Ascending aorta (tissue), 2 donors: ENCODE measurements around the gene UGT1A5. TPM values are rescaled to one million over a fixed set of nuclear protein-coding genes. Genes with fewer than 3 reads are reported as not detected.

Experiments
- DNase-seq, 2 donors: peaks; one replicate each; pipeline ENCODE4 v3.0.0-alpha.2; 2019; ENCODE audit warnings: low spot score in 2 of 2
- H3K27ac ChIP-seq, 2 donors: fragments of 200-600 bp; sonication (generic); one replicate each; pipeline ENCODE4 v1.5.1; 2016 to 2017; ENCODE audit warnings: mild to moderate bottlenecking in 1 of 2
- H3K27me3 ChIP-seq: fragments of 200-600 bp; sonication (generic); one replicate; pipeline ENCODE4 v1.5.1; 2017
- H3K36me3 ChIP-seq, 2 donors: fragments of 200-600 bp; sonication (generic); one replicate each; pipeline ENCODE4 v1.5.1; 2016
- H3K4me1 ChIP-seq, 2 donors: fragments of 200-600 bp; sonication (generic); one replicate each; pipeline ENCODE4 v1.5.1; 2016 to 2017; ENCODE audit warnings: mild to moderate bottlenecking in 1 of 2
- H3K4me3 ChIP-seq, 2 donors: fragments of 200-600 bp; sonication (generic); one replicate each; pipeline ENCODE4 v1.5.1; 2016 to 2017; ENCODE audit warnings: mild to moderate bottlenecking in 1 of 2
- H3K9me3 ChIP-seq, 2 donors: fragments of 200-600 bp; sonication (generic); one replicate each; pipeline ENCODE4 v1.5.1; 2016
- intact Hi-C: fragments of 100-400 bp; cut with DNase I; formaldehyde crosslinking; loops from one replicate; pipeline ENCODE4 v1.15.1; 2023
- total RNA-seq: library from RNA; depleted of rRNA; stranded (reverse); fragments of >200 nt; gene quantifications from one replicate; pipeline ENCODE4 v1.1.0, GENCODE V29; 2016
- TF ChIP-seq, protein P1 (sequence below), 3 experiments: fragments of 200-600 bp in 2 of 3; fragments of 450-650 bp in 1 of 3; sonication (generic) in 2 of 3; IDR thresholded peaks; one replicate each; pipeline ENCODE4 v1.5.1; 2016 to 2019; ENCODE audit warnings: antibody characterized with exemption in 3 of 3, mild to moderate bottlenecking in 1 of 3, moderate library complexity in 1 of 3

Gene UGT1A5
- total RNA-seq, 1 donor from 2014 or later, result not detected

DNA sequence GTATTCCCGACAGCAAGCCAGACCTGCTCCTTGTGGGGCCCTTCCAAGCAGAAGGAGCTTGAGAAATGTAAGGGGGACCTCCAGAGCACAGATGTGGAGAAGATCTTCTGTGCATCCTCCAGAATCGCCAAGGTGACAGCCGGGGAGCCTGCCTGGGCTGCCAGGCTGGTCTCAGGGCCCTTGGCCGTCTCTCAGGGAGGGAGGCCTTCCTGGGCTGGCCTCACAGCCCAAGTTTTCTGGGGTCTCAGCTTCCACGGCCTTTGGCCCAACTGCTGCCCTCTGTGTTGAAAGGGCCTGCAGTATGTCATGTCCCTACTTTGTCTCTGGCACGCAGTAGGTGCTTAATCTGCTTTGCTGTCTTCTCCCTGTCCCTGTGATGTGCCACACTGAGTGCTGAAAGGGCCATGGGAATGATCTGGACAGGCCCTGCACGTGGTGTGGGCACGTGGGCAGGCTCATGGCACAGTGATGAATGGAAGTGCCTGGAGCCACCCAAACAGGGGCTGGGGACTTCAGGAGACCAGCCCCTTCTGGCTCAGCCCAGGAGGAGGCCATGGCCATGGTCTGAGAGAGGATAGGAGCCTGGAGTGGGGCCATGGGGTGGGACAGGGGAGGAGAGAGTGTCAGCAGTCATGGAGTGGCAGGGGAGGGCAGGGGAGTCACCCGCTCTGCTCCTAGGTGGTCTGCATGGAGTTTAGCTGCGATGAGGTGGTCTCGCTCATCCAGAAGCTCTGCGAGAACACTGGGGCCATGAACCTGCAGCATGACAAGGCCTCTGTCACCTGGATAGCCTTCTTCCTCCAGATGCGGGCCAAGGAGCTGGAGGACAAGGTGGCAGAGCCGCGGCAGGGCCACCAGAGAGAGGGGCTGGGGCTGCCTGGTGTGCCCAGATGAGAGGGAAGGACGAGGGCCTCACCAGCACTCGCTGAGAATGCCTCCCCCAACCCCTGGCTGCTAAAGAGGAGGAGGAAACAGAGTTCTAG, 106.2 kb downstream of the UGT1A5 start:
- no peaks in the 10 kb centered on the region for H3K27me3 ChIP-seq
- H3K36me3 ChIP-seq, result no peaks in the 10 kb centered on the region
- intact Hi-C loops, result no loop called here
- no peak for DNase-seq
- H3K9me3 ChIP-seq, result no peaks in the 10 kb centered on the region
- no peaks in the 10 kb centered on the region for H3K4me1 ChIP-seq
- H3K27ac ChIP-seq, result no peak overlapping the region
- TF ChIP-seq, protein P1, sequence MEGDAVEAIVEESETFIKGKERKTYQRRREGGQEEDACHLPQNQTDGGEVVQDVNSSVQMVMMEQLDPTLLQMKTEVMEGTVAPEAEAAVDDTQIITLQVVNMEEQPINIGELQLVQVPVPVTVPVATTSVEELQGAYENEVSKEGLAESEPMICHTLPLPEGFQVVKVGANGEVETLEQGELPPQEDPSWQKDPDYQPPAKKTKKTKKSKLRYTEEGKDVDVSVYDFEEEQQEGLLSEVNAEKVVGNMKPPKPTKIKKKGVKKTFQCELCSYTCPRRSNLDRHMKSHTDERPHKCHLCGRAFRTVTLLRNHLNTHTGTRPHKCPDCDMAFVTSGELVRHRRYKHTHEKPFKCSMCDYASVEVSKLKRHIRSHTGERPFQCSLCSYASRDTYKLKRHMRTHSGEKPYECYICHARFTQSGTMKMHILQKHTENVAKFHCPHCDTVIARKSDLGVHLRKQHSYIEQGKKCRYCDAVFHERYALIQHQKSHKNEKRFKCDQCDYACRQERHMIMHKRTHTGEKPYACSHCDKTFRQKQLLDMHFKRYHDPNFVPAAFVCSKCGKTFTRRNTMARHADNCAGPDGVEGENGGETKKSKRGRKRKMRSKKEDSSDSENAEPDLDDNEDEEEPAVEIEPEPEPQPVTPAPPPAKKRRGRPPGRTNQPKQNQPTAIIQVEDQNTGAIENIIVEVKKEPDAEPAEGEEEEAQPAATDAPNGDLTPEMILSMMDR (IDR thresholded peaks at IDR 0.05), result no peak
- H3K4me3 ChIP-seq, result no peak overlapping the region

- intact Hi-C loops, result no loop called here
- H3K36me3 ChIP-seq, result no peaks in the 10 kb centered on the region
- no peaks in the 10 kb centered on the region for H3K9me3 ChIP-seq
- TF ChIP-seq, protein P1 (IDR thresholded peaks at IDR 0.05), result no peak
- no peak overlapping the region for H3K4me3 ChIP-seq
- H3K27ac ChIP-seq, result no peak overlapping the region
- H3K27me3 ChIP-seq, result no peaks in the 10 kb centered on the region
- DNase-seq, result peak in 1 of 2 donors; percentile 40
- no peaks in the 10 kb centered on the region for H3K4me1 ChIP-seq
Observed at GRCh38 chr2:233819884-233820773, 107.4 kb downstream of the UGT1A5 start.

GRCh38 chr2:233820774-233821105, 108.0 kb downstream of the UGT1A5 start:
- TF ChIP-seq, protein P1 (IDR thresholded peaks at IDR 0.05), result no peak
- intact Hi-C loops, result no loop called here
- DNase-seq, result peak in 1 of 2 donors; percentile 55
- H3K27ac ChIP-seq, result no peak overlapping the region
- H3K4me1 ChIP-seq, result no peaks in the 10 kb centered on the region
- H3K27me3 ChIP-seq, result no peaks in the 10 kb centered on the region
- H3K36me3 ChIP-seq, result no peaks in the 10 kb centered on the region
- H3K4me3 ChIP-seq, result no peak overlapping the region
- H3K9me3 ChIP-seq, result no peaks in the 10 kb centered on the region

DNA sequence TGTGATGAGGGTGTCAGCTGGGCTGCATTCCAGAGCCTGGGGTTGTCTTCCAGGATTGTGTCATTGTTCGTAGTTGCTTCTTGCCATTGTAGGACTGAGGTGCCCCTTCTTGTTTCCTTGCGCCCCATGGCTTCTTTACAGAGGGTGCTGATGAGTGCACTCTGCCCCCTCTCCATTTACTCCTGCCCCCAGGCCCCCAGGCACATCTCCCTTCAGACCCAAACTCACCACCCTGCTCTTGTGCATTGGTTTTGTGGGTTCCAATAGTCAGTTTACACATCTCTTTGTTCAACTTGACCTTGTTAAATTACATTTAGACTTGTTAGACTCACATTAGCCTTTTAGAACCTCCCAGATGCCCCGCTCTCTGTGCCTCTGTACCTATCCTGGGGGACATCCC, 108.5 kb downstream of the UGT1A5 start:
- DNase-seq, result peak in 1 of 2 donors; percentile 45
- intact Hi-C loops, result no loop called here
- TF ChIP-seq, protein P1 (IDR thresholded peaks at IDR 0.05), result no peak

DNA sequence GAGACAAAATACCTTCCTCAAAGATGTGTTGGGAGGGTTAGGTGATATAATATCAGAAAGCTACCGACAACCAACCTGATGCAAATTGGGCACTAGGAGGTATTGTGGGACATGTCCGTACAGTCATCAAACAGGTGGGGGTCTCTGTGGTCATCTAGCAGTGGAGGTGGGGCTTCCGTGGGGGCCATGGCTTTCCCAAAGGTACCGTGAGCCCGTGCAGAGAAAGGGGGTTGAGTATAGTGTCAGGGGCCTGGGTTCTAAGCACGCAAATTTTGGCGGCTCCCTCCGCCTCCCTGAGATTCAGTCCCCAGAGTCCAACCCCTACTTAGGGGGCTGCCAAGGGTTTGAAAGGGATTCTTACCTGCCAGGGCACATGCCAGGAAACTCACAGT, 109.0 kb downstream of the UGT1A5 start:
- no peak overlapping the region for H3K4me3 ChIP-seq
- H3K27ac ChIP-seq, result no peak overlapping the region
- no peaks in the 10 kb centered on the region for H3K9me3 ChIP-seq
- intact Hi-C loops, result no loop called here
- H3K4me1 ChIP-seq, result no peaks in the 10 kb centered on the region
- H3K36me3 ChIP-seq, result no peaks in the 10 kb centered on the region
- TF ChIP-seq, protein P1 (IDR thresholded peaks at IDR 0.05), result no peak
- no peaks in the 10 kb centered on the region for H3K27me3 ChIP-seq
- DNase-seq, result no peak

More for the DNA sequence above, 108.5 kb downstream of the UGT1A5 start:
- Histone ChIP-seq H3K9me3 (no peaks in the 10 kb centered on the region), H3K27ac (no peak overlapping the region), H3K4me1 (no peaks in the 10 kb centered on the region), H3K27me3 (no peaks in the 10 kb centered on the region), H3K36me3 (no peaks in the 10 kb centered on the region), H3K4me3 (no peak overlapping the region)
